SJSA1 (cell line): Measurements from ENCODE around the gene NDC80. TPM values are rescaled to one million over a fixed set of nuclear protein-coding genes. Genes with fewer than 3 reads are reported as not detected.

ENCODE experiments used
- DNase-seq, 2 experiments: peaks; one replicate each; pipeline ENCODE4 v3.0.0-alpha.2; 2015 to 2020; ENCODE audit warnings: low spot score in 2 of 2, low read depth in 1 of 2
- H3K27ac ChIP-seq: fragments of 250-450 bp; sonication (Bioruptor Pico); 2 replicates; pipeline ENCODE4 v1.5.1; 2020; ENCODE audit warnings: mild to moderate bottlenecking, moderate library complexity
- H3K27me3 ChIP-seq: fragments of 250-450 bp; sonication (Bioruptor Pico); replicated peaks from 2 replicates; pipeline ENCODE4 v1.5.1; 2020; ENCODE audit warnings: mild to moderate bottlenecking, moderate library complexity
- H3K36me3 ChIP-seq: fragments of 250-450 bp; sonication (Bioruptor Pico); 2 replicates; pipeline ENCODE4 v1.5.1; 2020; ENCODE audit warnings: mild to moderate bottlenecking
- H3K4me1 ChIP-seq: fragments of 250-450 bp; sonication (Bioruptor Pico); replicated peaks from 2 replicates; pipeline ENCODE4 v1.6.1; 2021; ENCODE audit warnings: mild to moderate bottlenecking
- H3K4me3 ChIP-seq: fragments of 250-450 bp; sonication (Bioruptor Pico); 2 replicates; pipeline ENCODE4 v1.5.1; 2020; ENCODE audit warnings: mild to moderate bottlenecking
- H3K9me3 ChIP-seq: fragments of 250-450 bp; sonication (Bioruptor Pico); replicated peaks from 2 replicates; pipeline ENCODE4 v1.5.1; 2020; ENCODE audit warnings: mild to moderate bottlenecking
- total RNA-seq: library from RNA; depleted of rRNA; stranded (reverse); fragments of >200 nt; shearing (Covaris generic); gene quantifications from 2 replicates; pipeline ENCODE4 v1.2.3, GENCODE V29; 2014

Gene NDC80
- total RNA-seq, 1 experiment from 2014 or later = 69.6 TPM

DNA sequence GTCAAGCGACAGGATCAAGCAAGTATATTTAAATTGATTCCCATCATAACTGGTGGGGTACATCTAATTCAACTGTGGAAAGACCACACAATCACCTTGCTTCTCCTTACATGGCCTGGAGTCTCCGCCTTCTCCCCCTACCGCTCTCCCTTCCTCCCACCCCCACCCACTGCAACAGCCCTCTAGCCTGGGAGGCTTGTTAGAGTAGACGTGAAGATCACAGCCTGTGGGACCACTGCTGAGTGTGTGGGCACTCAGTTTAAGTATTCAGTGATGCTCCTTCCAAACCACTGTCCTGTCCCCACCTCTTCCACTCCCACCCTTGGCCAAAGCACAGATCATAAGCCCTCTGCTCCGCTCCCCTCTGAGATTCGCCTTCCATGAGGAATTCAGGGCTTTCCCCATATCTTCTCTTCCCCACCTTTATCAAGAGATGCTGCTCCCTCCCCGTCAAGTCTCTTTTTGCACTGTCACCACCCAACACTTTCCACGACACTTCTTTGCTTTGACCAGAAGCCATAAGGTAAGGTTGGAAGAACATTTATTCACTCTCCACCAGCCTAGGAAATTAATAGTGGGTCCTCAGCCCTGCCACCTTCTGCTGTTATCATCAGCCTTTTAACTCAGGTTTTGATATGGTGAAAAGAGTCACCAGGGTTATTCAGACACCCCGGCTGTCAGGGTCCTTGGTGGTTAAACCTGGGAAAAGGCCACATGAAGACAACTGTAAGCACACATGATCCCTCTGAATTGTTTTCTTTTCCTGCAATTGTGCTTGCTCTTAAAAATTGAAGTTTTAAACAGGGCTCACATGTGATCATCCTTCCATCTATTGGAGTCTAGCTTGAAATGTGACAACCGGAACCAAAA, 1.8 kb upstream of the NDC80 start:
- no peak for DNase-seq
- Histone ChIP-seq H3K36me3 (peaks cover 26% of the 10 kb centered on the region), H3K4me1 (peaks cover 14% of the 10 kb centered on the region; the same call in 1 of the 2 replicates), H3K9me3 (no peaks in the 10 kb centered on the region), H3K27me3 (no peaks in the 10 kb centered on the region), H3K4me3 (no peak overlapping the region), H3K27ac (no peak overlapping the region)

DNA sequence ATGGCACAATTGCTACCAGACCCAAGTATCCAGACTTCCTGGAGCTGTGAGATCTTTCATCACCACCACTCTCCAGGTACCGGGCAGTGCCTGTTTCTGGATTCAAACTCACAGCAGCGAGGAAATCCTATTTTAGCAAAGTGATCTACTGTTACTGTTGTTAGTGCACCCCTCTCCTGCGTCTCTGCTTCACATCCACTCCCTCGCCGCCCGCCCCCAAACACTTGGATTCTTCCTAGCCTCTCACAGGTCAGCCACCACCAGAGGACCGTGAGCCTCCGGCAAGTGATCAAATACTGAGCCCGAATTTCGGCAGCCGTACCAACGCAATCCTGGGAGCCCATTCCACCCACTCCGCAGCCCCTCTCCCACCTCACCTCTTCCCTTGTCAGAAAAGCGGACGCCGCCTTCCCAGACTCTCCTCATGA, 571 bp upstream of the NDC80 start:
- H3K27ac ChIP-seq = peak overlapping the region; percentile 100
- H3K36me3 ChIP-seq = peaks cover 38% of the 10 kb centered on the region
- peak overlapping the region; percentile 70 for H3K4me3 ChIP-seq
- DNase-seq = peak in 1 of 2 experiments; percentile 75
- H3K9me3 ChIP-seq = no peaks in the 10 kb centered on the region
- H3K4me1 ChIP-seq = peaks cover 14% of the 10 kb centered on the region; the same call in 1 of the 2 replicates
- H3K27me3 ChIP-seq = no peaks in the 10 kb centered on the region

DNA sequence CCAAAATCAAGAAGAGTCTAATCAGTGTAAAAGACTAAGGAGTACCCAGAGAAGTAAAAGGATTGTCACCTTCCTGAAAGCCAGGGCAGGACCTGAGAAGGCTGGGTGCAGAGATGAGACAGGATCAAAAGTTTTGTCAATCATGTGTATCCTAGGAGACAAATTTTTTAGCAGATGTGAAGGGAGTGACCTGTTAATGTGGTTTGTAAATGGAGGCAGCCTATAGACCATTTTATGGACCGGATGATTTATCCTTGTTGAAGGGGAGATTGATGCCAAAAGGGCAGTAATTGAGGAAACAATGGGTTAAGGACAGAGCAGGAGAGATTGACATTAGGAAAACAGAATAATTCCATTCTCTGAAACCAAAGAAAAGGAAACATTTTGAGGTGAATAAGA, 813 bp downstream of the NDC80 start:
- Histone ChIP-seq H3K9me3 (no peaks in the 10 kb centered on the region), H3K27ac (peak overlapping the region; percentile 100), H3K4me3 (peak overlapping the region; percentile 70), H3K36me3 (peaks cover 48% of the 10 kb centered on the region), H3K27me3 (no peaks in the 10 kb centered on the region), H3K4me1 (peaks cover 14% of the 10 kb centered on the region; the same call in 1 of the 2 replicates)
- no peak for DNase-seq

DNA sequence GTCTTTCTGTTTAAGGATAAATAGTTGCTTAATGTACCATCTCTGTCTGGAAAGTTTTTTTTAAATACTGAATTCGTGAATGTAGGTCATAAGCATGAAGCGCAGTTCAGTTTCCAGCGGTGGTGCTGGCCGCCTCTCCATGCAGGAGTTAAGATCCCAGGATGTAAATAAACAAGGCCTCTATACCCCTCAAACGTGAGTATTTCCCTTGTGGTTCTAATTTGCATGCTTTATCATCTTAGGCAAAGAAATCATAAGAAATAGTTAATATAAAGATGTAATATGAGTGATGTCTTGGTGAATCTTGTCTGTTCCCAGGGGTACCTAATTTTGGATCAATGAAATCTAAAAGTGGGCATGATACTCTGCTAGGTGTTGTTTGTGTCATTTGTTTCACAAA, 1.5 kb downstream of the NDC80 start:
- no peak for DNase-seq
- Histone ChIP-seq H3K27ac (no peak overlapping the region), H3K27me3 (no peaks in the 10 kb centered on the region)

DNA sequence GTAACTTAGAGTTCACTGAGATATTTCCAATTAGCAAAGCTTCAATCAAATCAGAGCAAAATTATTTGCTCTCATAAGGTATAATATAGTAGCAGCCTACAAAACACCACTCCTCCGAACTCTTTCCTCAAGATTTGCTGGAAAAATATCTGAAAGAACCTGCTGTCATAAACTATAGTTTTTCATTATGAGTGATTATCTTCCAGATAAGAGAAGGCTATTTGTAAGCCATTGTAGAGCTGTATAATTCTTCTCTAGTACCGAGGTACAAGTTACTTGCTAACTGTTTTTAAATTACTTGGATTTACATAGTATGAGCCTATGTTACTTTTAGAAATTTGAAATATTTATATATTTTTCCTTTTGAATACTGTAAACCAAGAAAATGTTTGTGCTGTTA, 2.1 kb downstream of the NDC80 start:
- Histone ChIP-seq H3K27ac (no peak overlapping the region), H3K9me3 (no peaks in the 10 kb centered on the region), H3K4me1 (peaks cover 14% of the 10 kb centered on the region; the same call in 1 of the 2 replicates), H3K4me3 (peak overlapping the region; percentile 70), H3K36me3 (peaks cover 60% of the 10 kb centered on the region), H3K27me3 (no peaks in the 10 kb centered on the region)
- no peak for DNase-seq

More for the DNA sequence above, 1.5 kb downstream of the NDC80 start:
- peak overlapping the region; percentile 70 for H3K4me3 ChIP-seq
- H3K36me3 ChIP-seq = peaks cover 55% of the 10 kb centered on the region
- no peaks in the 10 kb centered on the region for H3K9me3 ChIP-seq
- H3K4me1 ChIP-seq = peaks cover 14% of the 10 kb centered on the region; the same call in 1 of the 2 replicates

DNA sequence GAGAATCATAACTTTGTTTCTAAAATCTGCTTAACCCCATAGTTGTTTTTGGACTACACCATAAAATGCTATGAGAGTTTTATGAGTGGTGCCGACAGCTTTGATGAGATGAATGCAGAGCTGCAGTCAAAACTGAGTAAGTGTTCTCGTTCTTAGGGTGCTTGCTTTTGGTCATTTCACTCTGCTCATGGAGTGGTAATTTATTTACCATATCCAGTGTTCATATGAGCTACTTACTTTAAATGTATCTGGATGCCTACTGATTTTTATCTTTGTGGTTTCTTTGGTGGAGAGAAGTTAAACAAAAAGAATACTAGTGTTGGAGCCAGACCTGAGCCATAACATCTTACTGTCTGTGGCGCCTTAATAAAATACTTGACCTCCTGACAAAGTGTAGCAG, 16.4 kb downstream of the NDC80 start:
- no peak for DNase-seq
- Histone ChIP-seq H3K27me3 (no peaks in the 10 kb centered on the region), H3K4me1 (peaks cover 5% of the 10 kb centered on the region), H3K36me3 (peaks cover 86% of the 10 kb centered on the region), H3K27ac (no peak overlapping the region), H3K9me3 (no peaks in the 10 kb centered on the region), H3K4me3 (no peak overlapping the region)

DNA sequence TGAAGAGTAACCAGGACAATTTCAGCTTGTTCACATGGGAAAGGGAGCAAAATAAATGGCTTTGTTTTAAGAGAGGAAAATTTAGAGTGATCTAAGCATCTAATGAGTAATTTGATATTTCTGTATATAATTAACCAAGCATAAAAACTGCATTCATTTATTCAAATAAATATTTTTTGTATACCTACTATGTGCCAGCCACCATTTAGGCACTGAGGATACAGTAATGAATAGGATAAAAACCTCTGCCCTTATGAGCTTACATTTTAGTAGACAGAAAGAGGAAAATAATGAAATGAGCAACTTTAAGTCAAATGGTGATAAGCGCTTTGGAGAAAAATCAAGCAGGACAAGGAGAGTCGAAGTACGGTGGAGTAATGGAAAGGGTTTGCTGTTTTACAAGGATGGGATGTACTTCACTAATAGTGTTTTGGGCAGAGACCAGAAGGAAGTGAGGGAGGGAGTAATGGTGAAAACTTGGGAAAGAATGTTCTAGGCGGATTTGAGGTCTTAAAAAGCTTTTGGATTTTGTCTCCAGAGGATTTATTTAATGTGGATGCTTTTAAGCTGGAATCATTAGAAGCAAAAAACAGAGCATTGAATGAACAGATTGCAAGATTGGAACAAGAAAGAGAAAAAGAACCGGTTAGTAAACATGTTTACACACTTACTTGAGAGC, 17.4 kb downstream of the NDC80 start:
- no peak for DNase-seq
- no peak overlapping the region for H3K27ac ChIP-seq
- no peaks in the 10 kb centered on the region for H3K27me3 ChIP-seq
- H3K4me1 ChIP-seq = peaks cover 5% of the 10 kb centered on the region
- no peak overlapping the region for H3K4me3 ChIP-seq
- H3K36me3 ChIP-seq = peaks cover 84% of the 10 kb centered on the region
- H3K9me3 ChIP-seq = no peaks in the 10 kb centered on the region

DNA sequence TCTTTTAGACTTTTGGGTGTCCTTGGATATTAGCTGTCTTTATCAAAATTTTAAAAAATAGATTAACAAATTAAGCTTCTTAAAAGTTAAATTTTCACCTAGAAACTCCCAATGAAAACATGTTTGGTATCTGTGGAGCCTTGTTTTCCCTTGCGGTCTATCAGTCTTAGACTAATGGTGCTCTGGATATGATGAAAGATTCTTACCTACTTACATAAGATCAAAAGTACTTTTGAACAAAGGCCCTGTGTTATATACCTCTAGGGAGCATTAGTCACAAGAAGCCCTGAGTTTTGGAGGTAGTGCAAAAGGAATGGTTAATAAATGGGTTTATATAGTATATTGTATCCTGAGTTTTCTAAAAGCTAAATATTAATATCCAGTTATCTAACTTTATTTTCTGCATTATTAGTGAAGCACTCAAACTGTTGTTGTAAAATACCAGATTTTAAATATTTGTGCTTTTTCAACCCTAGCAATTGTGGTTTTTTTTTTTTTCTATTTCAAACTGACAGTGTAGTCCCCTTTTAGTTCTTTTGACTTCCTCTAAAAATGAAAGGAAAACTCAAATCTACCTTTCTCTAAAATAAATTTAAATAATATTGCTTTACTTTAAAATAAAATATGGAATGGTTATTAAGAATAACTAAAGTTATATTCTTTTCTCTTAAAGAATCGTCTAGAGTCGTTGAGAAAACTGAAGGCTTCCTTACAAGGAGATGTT, 18.1 kb downstream of the NDC80 start:
- peaks cover 89% of the 10 kb centered on the region for H3K36me3 ChIP-seq
- DNase-seq = no peak

DNA sequence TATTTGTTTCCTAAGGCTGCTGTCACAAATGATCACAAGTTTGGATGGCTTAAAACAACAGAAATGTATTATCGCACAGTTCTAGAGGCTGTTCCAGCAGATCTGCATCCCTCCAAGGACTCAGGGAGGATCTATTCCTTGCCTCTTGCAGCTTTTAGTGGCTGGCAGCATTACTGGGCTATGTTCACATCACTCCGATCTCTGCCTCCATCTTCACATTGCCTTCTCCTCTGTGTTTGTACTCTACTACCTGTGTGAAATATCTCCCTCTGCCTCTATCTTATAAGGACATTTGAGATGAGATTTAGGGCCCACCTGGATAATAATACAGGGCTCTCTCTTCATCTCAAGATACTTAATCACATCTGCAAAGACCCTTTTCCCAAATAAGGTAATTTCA, 18.9 kb downstream of the NDC80 start:
- DNase-seq = no peak
- no peaks in the 10 kb centered on the region for H3K27me3 ChIP-seq
- H3K9me3 ChIP-seq = no peaks in the 10 kb centered on the region
- no peak overlapping the region for H3K4me3 ChIP-seq
- no peak overlapping the region for H3K27ac ChIP-seq
- peaks cover 5% of the 10 kb centered on the region for H3K4me1 ChIP-seq
- peaks cover 86% of the 10 kb centered on the region for H3K36me3 ChIP-seq

More for the DNA sequence above, 18.1 kb downstream of the NDC80 start:
- Histone ChIP-seq H3K4me3 (no peak overlapping the region), H3K27me3 (no peaks in the 10 kb centered on the region), H3K9me3 (no peaks in the 10 kb centered on the region), H3K27ac (no peak overlapping the region), H3K4me1 (peaks cover 5% of the 10 kb centered on the region)

DNA sequence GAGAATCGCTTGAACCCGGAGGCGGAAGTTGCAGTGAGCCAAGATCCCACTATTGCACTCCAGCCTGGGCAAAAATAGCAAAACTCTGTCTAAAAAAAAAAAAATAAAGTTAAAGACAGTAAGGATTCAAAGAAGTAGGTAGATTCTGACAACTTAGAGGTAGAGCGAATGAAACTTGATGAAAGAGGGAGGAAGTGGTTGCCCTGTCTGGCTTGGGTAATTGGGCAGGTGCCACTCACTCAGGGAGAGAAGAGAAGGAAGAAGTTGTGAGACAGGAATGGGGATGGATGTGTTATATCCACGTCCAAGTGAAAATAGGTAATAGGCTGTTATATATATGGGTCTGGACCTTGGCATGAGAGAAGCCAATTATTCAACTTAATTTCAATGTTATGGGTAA, 26.3 kb downstream of the NDC80 start:
- no peak overlapping the region for H3K4me3 ChIP-seq
- H3K36me3 ChIP-seq = peaks cover 79% of the 10 kb centered on the region
- peaks cover 1% of the 10 kb centered on the region for H3K4me1 ChIP-seq
- H3K9me3 ChIP-seq = no peaks in the 10 kb centered on the region
- no peak overlapping the region for H3K27ac ChIP-seq
- DNase-seq = no peak
- no peaks in the 10 kb centered on the region for H3K27me3 ChIP-seq

DNA sequence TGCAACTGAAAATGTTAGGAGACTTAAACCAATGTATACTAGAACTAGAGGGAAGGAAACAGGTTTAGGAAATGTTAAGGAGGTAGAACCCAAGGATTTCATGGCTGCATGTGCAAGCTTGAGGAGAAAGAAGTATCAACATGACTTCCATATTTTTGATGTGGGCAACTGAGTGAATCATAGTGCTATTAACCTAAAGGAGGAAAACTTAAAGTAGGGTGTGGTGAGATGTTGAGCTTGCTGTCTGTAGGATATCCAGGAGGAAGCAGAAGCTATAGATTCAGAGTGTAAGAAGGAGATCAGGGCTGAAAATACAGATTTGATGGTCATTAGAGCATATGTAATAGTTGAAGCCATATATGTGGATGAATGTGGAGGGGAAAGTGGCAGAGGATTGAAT, 31.5 kb downstream of the NDC80 start:
- DNase-seq = no peak
- Histone ChIP-seq H3K27me3 (no peaks in the 10 kb centered on the region), H3K27ac (no peak overlapping the region), H3K36me3 (peaks cover 81% of the 10 kb centered on the region), H3K9me3 (no peaks in the 10 kb centered on the region), H3K4me1 (no peaks in the 10 kb centered on the region), H3K4me3 (no peak overlapping the region)

DNA sequence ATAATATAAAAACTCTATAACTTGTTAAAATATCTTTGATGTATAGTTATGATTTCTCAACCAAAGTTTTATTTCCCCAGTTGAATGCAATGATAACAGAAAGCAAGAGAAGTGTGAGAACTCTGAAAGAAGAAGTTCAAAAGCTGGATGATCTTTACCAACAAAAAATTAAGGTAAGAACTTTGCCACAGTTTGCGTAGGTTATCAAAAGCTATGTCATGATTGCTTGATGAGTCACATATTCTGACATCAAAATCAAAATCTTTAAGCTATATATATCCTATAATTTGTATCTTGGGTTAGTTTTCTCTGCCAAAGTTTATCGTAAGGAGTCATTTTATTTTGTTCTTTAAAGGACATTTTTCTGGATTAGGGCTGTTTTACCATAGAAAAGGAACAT, 35.0 kb downstream of the NDC80 start:
- Histone ChIP-seq H3K4me1 (no peaks in the 10 kb centered on the region), H3K27ac (no peak overlapping the region; the same call in 1 of the 2 replicates), H3K4me3 (no peak overlapping the region), H3K36me3 (peaks cover 82% of the 10 kb centered on the region), H3K9me3 (no peaks in the 10 kb centered on the region), H3K27me3 (no peaks in the 10 kb centered on the region)
- no peak for DNase-seq

DNA sequence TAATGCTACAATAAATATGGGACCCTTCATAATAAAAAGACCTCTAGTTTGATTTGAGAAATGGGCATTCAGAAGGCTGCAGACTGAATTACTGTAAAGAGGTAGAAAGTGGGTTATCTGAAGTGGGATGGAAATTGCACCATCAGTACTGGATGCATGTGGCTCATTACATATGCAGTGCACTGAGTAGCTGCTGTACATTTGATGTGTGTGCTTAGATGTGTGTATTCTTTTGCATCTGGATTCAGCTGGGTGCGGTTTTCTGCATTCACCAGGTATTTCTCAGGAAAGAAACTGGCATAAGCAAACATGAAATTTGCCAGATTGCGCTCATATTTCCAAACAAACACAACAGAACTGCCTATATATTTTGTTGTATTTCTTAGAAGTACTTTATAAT, 38.2 kb downstream of the NDC80 start:
- H3K4me3 ChIP-seq = no peak overlapping the region
- no peaks in the 10 kb centered on the region for H3K4me1 ChIP-seq
- no peaks in the 10 kb centered on the region for H3K27me3 ChIP-seq
- peaks cover 81% of the 10 kb centered on the region for H3K36me3 ChIP-seq
- H3K27ac ChIP-seq = no peak overlapping the region
- no peak for DNase-seq
- no peaks in the 10 kb centered on the region for H3K9me3 ChIP-seq
